GM21737 (cell line): ENCODE results near the gene MMD.
"Not testable (repeated sequence)": the region's sequence is repeated elsewhere in the genome, so short reads cannot be mapped to it uniquely, and the experiment has no call there.

Source experiments
- ATAC-seq: cut with Tn5 transposase; IDR thresholded peaks from one replicate; pipeline ENCODE4 v1.9.1; 2021; ENCODE audit warnings: mild to moderate bottlenecking, moderate library complexity; ENCODE audit not compliant: unreplicated experiment

Gene MMD

GRCh38 chr17:55444471-55445441 is 23.1 kb upstream of the MMD start:
- peak; percentile 78 for ATAC-seq

GRCh38 chr17:55443904-55444303 is 22.3 kb upstream of the MMD start:
- no peak for ATAC-seq

DNA sequence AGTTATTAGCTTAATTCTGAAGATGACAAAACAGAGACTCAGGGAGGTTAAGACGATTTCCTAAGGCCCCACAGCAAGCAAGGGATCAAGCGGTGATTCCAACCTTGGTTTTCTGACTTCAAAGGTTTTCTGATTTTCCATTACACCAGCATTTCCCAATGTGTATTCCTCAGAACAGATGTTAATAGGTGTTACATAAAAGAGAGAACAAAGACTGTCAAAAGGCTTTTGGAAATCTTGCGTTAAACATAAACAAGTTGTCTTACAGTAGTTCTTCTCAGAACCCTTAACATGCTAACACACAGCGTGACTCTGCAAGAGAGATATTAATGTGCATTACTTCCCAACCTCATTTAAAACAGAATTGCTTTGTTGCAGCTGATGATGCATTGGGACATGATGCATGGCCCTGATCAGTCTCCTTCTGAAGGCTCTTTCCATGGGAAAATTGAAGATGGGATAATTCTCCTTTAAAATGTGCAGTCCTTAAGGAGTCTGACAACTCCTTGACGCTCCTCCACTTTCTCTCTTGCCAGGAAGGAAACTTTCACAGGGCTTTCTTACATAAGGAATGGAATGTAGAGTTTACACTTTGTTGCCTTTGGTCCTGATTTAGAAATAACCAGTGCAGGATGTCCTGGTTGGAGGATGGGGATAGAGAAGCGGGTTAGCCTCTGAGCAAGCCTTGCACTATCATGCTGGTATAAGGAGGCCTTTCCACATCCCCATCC is 21.5 kb upstream of the MMD start:
- no peak for ATAC-seq

DNA sequence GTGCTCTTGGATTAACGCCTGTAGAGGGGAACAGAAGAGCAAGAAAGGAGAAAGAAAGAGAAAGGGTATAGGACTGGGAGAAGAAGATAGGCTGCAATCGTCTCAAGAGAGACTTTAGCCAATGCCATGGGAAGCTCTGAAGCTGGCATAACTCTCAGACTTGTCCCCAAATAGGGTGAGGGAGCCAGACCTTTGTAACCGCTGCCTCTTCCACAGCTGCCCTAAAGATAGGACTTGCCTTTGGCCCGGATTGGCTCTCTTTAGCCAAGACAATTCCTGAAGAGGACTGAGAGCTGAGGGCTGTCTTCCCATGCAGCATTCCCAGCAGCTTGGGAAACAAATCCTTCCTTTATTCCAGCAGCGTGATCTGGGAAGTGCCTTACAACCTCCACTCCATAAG is 20.8 kb upstream of the MMD start:
- no peak for ATAC-seq

DNA sequence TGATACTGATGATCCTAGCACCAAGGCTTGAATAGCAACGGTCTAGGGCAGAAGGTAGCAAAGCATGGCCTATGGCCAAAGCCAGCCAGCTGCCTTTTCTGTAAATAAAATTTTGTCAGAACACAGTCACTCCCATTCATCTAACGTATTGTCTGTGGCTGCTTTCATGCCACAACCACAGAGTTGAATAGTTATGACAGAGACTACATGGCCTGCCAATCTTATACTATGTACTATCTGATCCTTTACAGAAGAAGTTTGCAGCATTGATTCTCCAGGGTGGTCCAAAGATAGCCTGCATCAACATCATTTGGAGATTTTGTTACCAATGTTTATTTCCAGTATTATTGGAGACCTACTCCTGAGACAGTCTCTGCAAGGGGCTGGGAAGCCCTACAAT is 19.9 kb upstream of the MMD start:
- no peak for ATAC-seq

- ATAC-seq = no peak
These were observed 18.8 kb upstream of the MMD start for GRCh38 chr17:55440391-55440790.

- peak; percentile 61 for ATAC-seq
These were observed 15.5 kb upstream of the MMD start for GRCh38 chr17:55437159-55437605.

DNA sequence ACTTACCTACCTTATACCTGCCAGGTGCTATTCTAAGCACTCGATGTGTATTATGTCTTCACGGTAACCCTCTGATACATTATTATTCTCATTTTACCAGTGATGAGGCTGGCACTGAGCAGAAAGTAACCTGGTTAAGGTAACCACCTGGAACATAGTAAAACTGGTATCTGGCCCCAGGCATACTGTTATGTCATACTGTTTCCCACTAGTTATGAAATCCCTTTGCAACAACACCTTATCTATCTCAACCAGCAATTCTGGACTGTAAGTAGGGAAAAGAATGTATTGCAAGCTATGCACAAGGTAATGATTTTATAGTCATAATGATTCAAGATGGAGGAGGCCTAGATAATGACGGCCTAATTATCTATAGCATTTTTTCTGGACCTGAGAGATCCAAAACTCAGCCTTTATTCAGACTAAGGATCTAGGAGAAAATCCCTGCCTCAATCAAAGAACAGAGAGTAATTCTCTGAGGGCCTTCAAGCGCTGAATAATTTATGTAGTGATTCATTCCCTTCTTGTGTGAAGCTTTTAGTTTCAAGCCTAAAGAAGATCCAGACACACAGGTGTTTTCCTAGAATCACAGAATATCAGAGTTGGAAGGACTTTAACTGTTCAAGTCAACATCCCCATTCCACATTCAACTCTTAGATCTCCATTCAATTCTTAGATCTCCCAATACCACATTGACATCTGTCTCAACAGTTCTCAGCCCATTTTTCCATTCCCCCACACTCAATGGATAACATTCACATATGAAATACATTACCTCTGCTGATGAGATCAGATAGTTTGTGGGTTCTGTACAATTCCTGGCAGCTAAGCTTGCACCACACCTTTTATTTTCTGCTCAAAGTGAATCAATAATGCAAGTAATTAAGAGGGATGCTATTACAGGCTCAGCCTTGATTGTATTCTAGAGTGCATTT is 14.9 kb upstream of the MMD start:
- no peak for ATAC-seq

GRCh38 chr17:55435408-55435807 is 13.8 kb upstream of the MMD start:
- ATAC-seq = no peak

GRCh38 chr17:55434721-55435120 is 13.1 kb upstream of the MMD start:
- ATAC-seq = no peak

DNA sequence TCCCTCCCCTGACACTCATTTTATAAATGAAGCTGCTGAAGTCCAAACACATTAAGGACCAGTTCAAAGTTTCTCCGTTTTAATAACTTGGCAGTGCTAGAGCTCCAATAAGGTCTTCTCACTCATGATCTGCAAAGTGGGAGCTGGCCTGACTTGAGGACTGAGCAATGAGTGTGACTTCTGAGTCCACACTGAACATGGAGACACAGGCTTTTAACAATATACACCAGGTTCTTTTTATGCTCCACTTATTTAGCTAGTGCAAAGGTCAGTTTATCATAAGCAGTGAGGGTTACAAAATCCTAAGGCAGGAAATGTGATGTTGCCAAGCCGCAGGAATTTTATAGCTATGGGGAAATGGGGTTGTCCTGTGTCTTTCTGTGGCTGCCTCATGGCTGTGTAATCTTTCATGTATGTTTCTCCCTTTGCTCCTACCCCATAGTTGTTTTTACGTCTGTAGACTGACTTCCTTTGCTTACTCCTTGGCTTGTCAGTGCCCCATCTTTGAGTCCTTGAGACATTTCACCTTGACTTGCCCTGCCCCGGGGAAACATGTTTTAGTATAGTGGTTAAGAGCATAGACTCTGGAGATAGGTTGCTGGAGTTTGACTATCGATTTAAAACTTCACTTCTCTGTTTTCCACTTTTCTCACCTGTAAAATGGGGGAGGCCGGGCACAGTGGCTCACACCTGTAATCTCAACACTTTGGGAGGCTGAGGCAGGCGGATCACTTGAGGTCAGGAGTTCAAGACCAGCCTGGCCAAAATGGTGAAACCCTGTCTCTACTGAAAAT is 12.2 kb upstream of the MMD start:
- ATAC-seq = no peak

- ATAC-seq = no peak
These were observed 11.5 kb upstream of the MMD start for GRCh38 chr17:55433029-55433628.

- no peak for ATAC-seq
These were observed 10.9 kb upstream of the MMD start for GRCh38 chr17:55432358-55433028.

DNA sequence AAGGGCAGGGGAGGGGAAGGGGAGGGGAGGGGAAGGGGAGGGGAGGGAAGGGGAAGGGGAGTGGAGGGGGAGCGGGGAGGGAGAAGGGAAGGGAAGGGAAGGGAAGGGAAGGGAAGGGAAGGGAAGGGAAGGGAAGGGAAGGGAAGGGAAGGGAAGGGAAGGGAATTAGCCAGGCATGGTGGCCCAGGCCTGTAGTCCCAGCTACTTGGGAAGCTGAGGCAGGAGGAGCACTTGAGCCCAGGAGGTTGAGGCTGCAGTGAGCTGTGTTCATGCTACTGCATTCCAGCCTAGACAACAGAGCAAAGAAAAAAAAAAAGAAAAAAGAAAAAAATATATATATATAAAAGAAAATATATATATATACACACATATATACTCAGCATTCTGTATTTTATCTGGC is 10.3 kb upstream of the MMD start:
- ATAC-seq = not testable (repeated sequence)

- ATAC-seq = no peak
These were observed 9.1 kb upstream of the MMD start for GRCh38 chr17:55430541-55431288.

DNA sequence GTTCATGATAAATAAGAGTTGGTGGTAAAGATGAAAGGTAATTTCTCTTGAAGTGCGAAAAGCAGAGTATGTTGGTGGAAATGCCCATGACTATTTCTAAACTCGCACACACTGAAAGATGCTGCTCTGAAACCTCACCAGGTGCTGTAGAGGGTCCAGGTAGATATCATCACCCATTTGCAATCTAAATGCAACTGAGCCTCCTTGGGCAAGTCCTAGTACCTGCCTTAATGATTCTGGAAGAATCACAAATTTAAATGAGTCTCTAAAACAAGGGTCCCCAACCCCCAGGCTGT is 5.9 kb upstream of the MMD start:
- no peak for ATAC-seq

- ATAC-seq = peak; percentile 39
These were observed 5.4 kb upstream of the MMD start for GRCh38 chr17:55426851-55427586.
